ENCODE measurements around the gene ANKRD11. TPM values are rescaled to one million over a fixed set of nuclear protein-coding genes. Genes with fewer than 3 reads are reported as not detected.
A peak's percentile ranks its signal among the peaks of the same experiment; 100 is the strongest.

ANKRD11 gene
- polyA plus RNA-seq, 1 donor (not counting 4 experiments of a cell fraction or from before 2014, with no cell fraction given): 30.1 TPM

DNA sequence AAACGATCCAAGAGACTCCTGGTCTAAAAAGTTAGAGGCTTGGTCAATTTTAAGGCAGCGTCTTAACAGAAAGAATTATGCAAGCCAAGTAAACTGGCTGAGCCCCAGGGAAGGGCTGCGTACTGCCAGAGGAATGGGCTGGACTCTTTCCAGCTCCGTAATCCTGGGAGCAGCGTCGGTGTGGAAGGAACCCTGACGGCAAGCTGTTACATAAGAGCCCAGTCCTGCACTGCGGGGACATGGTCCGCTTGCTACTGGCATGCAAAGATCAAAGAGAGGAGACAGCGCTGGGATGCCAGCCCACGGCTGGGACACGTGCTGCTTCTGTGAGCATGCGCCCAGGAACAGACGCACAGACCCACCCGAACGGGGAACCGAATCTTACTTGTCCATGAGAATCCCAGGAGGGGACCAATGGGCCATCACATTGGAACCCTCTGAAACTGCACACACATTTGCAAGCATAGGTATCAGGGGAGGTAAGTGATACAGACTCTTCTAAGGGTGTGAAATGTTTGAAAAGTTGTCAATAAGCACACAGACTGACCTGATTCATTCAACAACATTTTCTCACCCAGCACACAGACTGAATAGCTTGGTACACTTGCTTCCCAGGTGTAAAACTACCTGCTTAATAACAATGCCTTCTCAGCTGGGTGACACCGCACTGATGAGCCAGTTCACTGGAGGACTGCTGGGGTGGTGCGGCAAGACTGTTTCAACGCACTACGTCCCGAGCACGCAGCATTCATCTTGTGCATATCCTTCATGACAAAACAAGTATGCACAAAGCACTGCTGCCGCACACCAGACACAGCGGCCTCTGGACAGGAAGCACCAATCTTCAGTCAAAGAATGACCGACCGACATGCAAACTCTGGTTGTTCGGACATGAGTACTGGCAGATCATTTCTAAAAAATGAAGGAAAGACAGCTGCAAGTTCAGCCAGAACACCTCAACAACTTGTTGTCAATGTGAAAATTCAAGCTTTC is 94.9 kb downstream of the ANKRD11 start:
- Histone ChIP-seq H3K4me2 (ENCODE audit: control insufficient read depth, extremely low read depth, insufficient read depth, low read depth, low read length) (peak overlapping the region; percentile 36), H3K79me2 (ENCODE audit: control insufficient read depth, insufficient read depth, low read length) (peaks cover 83% of the 10 kb centered on the region), H3K9me3 (ENCODE audit: control insufficient read depth, low read depth, low read length) (no peaks in the 10 kb centered on the region), H4K20me1 (ENCODE audit: control insufficient read depth, extremely low read depth, insufficient read depth, low read length) (peaks cover 50% of the 10 kb centered on the region), H3K36me3 (ENCODE audit: control insufficient read depth in 2 of 2, extremely low read depth in 1 of 2, insufficient read depth in 2 of 2, low read length in 2 of 2) (peaks cover 4 to 11% of the 10 kb centered on the region in 2 experiments), H3K27me3 (ENCODE audit: control insufficient read depth, extremely low read depth, insufficient read depth, low read length) (no peaks in the 10 kb centered on the region), H3K9me1 (ENCODE audit: control insufficient read depth, extremely low read depth, insufficient read depth, low read length) (peaks cover 7% of the 10 kb centered on the region), H3K27ac (ENCODE audit: control insufficient read depth, insufficient read depth, low read length) (peak overlapping the region; percentile 61), H2AFZ (ENCODE audit: control insufficient read depth, low read length) (no peak overlapping the region), H3K4me3 (ENCODE audit: control insufficient read depth in 2 of 3, extremely low read depth in 1 of 3, insufficient read depth in 2 of 3, low read depth in 1 of 3, low read length in 3 of 3) (peak overlapping the region in 1 of 3 experiments; percentile 40), H3K9ac (ENCODE audit: control insufficient read depth, extremely low read depth, insufficient read depth, low read length) (peak overlapping the region; percentile 35), H3K4me1 (ENCODE audit: control insufficient read depth, extremely low read depth, insufficient read depth, low read length) (peaks cover 46% of the 10 kb centered on the region)
- DNase-seq (ENCODE audit: low read depth, low spot score) (peak; percentile 84), FAIRE-seq (peak; percentile 90)
- dilution Hi-C loops (cut with MboI; ENCODE audit: extremely low pct_ligation_motif_present, low sequenced_read_pairs): no loop called here
- no peak for TF ChIP-seq EZH2 (IDR thresholded peaks at IDR 0.05; ENCODE audit: low read length)
- TF ChIP-seq, protein P1, sequence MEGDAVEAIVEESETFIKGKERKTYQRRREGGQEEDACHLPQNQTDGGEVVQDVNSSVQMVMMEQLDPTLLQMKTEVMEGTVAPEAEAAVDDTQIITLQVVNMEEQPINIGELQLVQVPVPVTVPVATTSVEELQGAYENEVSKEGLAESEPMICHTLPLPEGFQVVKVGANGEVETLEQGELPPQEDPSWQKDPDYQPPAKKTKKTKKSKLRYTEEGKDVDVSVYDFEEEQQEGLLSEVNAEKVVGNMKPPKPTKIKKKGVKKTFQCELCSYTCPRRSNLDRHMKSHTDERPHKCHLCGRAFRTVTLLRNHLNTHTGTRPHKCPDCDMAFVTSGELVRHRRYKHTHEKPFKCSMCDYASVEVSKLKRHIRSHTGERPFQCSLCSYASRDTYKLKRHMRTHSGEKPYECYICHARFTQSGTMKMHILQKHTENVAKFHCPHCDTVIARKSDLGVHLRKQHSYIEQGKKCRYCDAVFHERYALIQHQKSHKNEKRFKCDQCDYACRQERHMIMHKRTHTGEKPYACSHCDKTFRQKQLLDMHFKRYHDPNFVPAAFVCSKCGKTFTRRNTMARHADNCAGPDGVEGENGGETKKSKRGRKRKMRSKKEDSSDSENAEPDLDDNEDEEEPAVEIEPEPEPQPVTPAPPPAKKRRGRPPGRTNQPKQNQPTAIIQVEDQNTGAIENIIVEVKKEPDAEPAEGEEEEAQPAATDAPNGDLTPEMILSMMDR (optimal IDR thresholded peaks at IDR 0.05 in 1 of 3, IDR thresholded peaks at IDR 0.05 in 1 of 3, conservative IDR thresholded peaks at IDR 0.05 in 1 of 3; ENCODE audit: extremely low read depth in 1 of 3, insufficient read depth in 2 of 3, low read length in 3 of 3): no peak

DNA sequence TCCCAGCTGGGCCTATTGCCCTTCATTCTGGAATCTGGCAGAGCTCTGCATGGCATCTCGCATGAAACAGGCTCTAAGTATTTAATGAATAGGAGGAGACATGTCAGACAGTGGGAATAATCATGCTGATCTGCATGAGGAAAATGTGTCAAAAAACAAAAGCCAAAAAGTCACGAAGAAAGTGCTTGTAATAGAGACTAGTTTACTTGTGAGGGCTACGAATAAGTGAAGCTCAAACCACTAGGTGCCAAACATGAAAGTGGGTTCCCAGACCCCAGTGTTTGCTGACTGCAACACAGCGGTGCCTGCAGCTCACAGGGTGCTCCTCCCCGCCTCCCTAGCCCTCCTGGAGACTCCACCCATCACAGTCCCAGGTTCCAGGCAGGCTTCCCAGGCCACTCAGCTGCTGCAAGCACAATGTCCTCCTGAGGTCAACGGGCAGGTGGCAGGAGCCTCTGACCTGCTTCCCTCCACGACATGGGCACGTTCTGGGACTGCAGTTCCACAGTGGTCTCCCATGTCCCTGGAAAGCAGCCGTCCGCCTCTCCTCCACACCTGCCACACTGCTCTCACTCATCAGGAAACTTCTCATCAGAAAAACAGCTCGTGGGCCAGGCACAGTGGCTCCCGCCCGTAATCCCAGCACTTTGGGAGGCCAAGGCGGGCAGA is 96.5 kb downstream of the ANKRD11 start:
- H3K27ac ChIP-seq (ENCODE audit: control insufficient read depth, insufficient read depth, low read length): no peak overlapping the region

More for the DNA sequence above, 96.5 kb downstream of the ANKRD11 start:
- no peak for DNase-seq (ENCODE audit: low read depth, low spot score)
- H2AFZ ChIP-seq (ENCODE audit: control insufficient read depth, low read length): no peak overlapping the region
- peaks cover 7% of the 10 kb centered on the region for H3K9me1 ChIP-seq (ENCODE audit: control insufficient read depth, extremely low read depth, insufficient read depth, low read length)
- H3K4me2 ChIP-seq (ENCODE audit: control insufficient read depth, extremely low read depth, insufficient read depth, low read depth, low read length): peak overlapping the region; percentile 49
- peak; percentile 48 for FAIRE-seq
- no peaks in the 10 kb centered on the region for H3K9me3 ChIP-seq (ENCODE audit: control insufficient read depth, low read depth, low read length)
- peaks cover 46% of the 10 kb centered on the region for H3K4me1 ChIP-seq (ENCODE audit: control insufficient read depth, extremely low read depth, insufficient read depth, low read length)
- TF ChIP-seq, protein P1 (optimal IDR thresholded peaks at IDR 0.05 in 1 of 3, IDR thresholded peaks at IDR 0.05 in 1 of 3, conservative IDR thresholded peaks at IDR 0.05 in 1 of 3; ENCODE audit: extremely low read depth in 1 of 3, insufficient read depth in 2 of 3, low read length in 3 of 3): no peak
- TF ChIP-seq EZH2 (IDR thresholded peaks at IDR 0.05; ENCODE audit: low read length): no peak
- peaks cover 4 to 11% of the 10 kb centered on the region in 2 experiments for H3K36me3 ChIP-seq (ENCODE audit: control insufficient read depth in 2 of 2, extremely low read depth in 1 of 2, insufficient read depth in 2 of 2, low read length in 2 of 2)
- no peak overlapping the region for H3K9ac ChIP-seq (ENCODE audit: control insufficient read depth, extremely low read depth, insufficient read depth, low read length)
- no peaks in the 10 kb centered on the region for H3K27me3 ChIP-seq (ENCODE audit: control insufficient read depth, extremely low read depth, insufficient read depth, low read length)
- dilution Hi-C loops (cut with MboI; ENCODE audit: extremely low pct_ligation_motif_present, low sequenced_read_pairs): no loop called here
- H3K4me3 ChIP-seq (ENCODE audit: control insufficient read depth in 2 of 3, extremely low read depth in 1 of 3, insufficient read depth in 2 of 3, low read depth in 1 of 3, low read length in 3 of 3): no peak overlapping the region
- peaks cover 45% of the 10 kb centered on the region for H4K20me1 ChIP-seq (ENCODE audit: control insufficient read depth, extremely low read depth, insufficient read depth, low read length)
- peaks cover 87% of the 10 kb centered on the region for H3K79me2 ChIP-seq (ENCODE audit: control insufficient read depth, insufficient read depth, low read length)
